ENCODE data around the gene AKR1C2. TPM values are rescaled to one million over a fixed set of nuclear protein-coding genes. Genes with fewer than 3 reads are reported as not detected.
"Not testable (repeated sequence)": the region's sequence is repeated elsewhere in the genome, so short reads cannot be mapped to it uniquely, and the experiment has no call there.

AKR1C2 gene
- total RNA-seq, 1 donor: 5.2 TPM

DNA sequence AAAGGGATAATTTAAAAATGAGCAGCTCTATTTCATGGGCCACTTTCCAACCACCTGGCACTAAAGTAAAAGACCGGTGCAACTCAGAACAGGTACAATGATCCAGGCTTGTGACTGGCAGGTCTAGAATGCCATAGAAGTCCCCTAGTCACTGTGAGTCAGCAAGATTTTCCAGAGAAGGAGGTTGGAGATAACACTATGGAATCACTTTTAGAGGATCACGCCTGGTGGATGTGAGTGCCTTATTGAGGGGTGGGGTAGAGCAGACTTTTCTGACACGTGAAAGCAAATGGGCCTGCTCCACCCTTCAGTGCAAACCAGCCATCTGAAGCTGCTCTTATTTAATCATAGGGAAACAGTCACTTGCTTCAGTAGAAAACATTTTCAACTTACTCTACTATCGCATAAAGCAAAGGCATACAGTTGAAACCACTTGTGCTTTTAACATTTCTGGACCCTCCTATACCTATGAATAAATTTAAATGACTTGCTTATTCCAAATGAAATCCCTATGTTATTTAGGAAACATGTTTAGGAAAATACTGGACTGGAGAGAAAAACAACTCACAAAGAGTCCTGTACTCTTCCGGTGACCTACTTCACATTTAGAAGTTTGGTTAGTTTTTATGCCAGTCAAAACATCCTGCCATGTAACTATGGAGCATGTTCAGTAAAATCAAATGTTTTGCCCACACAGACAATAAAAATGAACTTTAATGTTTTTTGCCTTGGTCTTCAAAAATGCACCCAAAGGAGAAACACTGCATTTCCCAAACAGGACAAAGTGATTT lies 61.9 kb downstream of the AKR1C2 start:
- no peak for DNase-seq (ENCODE audit: low read depth)
- no peak overlapping the region for H3K4me3 ChIP-seq (ENCODE audit: low read depth, low read length)
- TF ChIP-seq CTCF (IDR thresholded peaks at IDR 0.05; ENCODE audit: insufficient read depth, low read depth, low read length): no peak

DNA sequence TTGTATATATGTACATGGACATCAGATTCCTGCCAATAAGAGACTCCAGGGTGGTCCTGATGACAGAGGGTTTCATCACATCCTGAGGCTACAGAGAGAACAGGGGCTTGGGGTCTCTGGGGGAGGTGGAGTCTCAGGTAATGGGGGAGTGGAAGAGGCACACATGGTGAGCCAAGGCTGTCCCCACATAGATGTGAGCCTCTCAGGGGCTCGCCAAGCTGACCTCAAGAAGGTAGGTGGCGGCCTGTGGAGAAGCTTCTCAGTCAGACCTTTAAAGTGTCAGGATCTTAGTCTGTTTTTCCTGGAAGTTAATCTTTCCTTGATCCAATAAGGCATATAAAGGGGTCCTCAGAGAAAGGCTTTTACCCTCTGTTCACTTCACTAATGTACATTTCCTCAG lies 62.7 kb downstream of the AKR1C2 start:
- H3K4me3 ChIP-seq (ENCODE audit: low read depth, low read length); DNase-seq (ENCODE audit: low read depth): not testable (repeated sequence)

- H3K4me3 ChIP-seq (ENCODE audit: low read depth, low read length); DNase-seq (ENCODE audit: low read depth): not testable (repeated sequence)
These were observed 63.6 kb downstream of the AKR1C2 start for GRCh38 chr10:4940073-4940428.

DNA sequence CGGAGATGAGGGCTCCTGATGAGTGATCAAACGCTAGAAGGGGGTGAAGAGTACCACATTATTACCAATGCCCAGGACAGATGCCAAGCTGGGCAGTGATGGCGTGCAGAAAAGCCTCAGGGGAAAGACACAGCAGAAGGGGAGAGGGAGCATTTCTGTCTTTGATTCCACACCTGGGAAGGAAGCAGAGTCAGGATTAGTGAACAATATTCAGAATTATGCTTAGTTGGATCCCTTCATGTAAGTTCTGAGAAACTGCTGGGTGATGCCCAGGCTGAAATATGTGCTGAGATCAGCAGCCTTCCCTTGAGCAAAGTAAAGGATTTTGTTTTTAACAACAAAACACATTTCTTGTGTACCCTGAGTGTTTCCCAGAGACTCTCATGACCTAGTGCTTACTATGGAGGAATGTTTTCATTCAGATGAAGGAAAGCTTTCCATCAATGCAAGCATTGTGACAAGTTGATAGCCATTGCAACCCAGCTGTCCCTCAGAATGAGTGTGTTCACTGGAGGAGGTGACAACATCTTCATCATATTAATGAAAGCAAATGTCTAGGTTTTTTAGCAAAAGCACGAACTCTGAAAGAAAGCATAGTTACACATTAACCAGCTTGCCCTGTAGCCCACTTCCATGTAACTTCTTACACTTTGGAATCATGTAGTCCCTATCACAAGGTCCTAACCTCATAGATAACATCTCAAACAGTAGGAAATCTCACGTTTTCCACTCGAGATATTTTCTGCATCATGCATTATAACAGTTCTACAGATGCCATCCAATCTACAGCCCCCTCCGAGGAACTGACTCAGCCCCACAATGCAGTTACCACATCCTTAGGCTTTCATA lies 64.2 kb downstream of the AKR1C2 start:
- no peak for DNase-seq (ENCODE audit: low read depth)
- H3K4me3 ChIP-seq (ENCODE audit: low read depth, low read length): no peak overlapping the region

More for the DNA sequence above, 64.2 kb downstream of the AKR1C2 start:
- no peak for TF ChIP-seq CTCF (IDR thresholded peaks at IDR 0.05; ENCODE audit: insufficient read depth, low read depth, low read length)

Small RNA genes lying within 50 kb of the gene (small RNA-seq; reads per million reads assigned to genes)
- not detected for gene RF00096

Other genes with a start within 250 kb of the AKR1C2 start
- 7.7 and 9.1 TPM in 2 replicates for gene AKR1E2, start 177.7 kb downstream of the AKR1C2 start, total RNA-seq
- gene AKR1C1, start 40.4 kb downstream of the AKR1C2 start, total RNA-seq: 6.0 and 8.4 TPM in 2 replicates
- 5.8 and 16.4 TPM in 2 replicates for gene AKR1C3, start 90.6 kb upstream of the AKR1C2 start, total RNA-seq
- not detected in 2 replicates for gene AKR1C8, start 181.3 kb upstream of the AKR1C2 start, total RNA-seq
- not detected in 2 replicates for gene AKR1C4, start 193.0 kb upstream of the AKR1C2 start, total RNA-seq

All from fibroblast of villous mesenchyme (primary cell).